Activated T-cell treated with anti-CD3 and anti-CD28 coated beads, Interleukin-2, amount 50 U/mL, for 4 hours (primary cell): ENCODE measurements around the gene C6orf62. TPM values are rescaled to one million over a fixed set of nuclear protein-coding genes. Genes with fewer than 3 reads are reported as not detected.
"Not testable (repeated sequence)": the region's sequence is repeated elsewhere in the genome, so short reads cannot be mapped to it uniquely, and the experiment has no call there.

Experiments
- ATAC-seq, 2 donors: fragments of 200-7000 bp; cut with Tn5 transposase; one replicate each; pipeline ENCODE4 v1.10.0; 2021
- DNase-seq: peaks from one replicate; pipeline ENCODE4 v3.0.0-alpha.2; 2020
- H3K27me3 Mint-ChIP-seq: one replicate; pipeline ENCODE4 v1.8.0; 2021; ENCODE audit warnings: low read depth, mixed read lengths
- H3K36me3 Mint-ChIP-seq: one replicate; pipeline ENCODE4 v1.8.0; 2022; ENCODE audit warnings: mixed read lengths; ENCODE audit not compliant: insufficient read depth
- H3K4me1 Mint-ChIP-seq: one replicate; pipeline ENCODE4 v1.8.0; 2021; ENCODE audit warnings: low read depth, mixed read lengths
- H3K4me3 Mint-ChIP-seq: one replicate; pipeline ENCODE4 v1.8.0; 2021; ENCODE audit warnings: mild to moderate bottlenecking, moderate library complexity, mixed read lengths
- H3K9me3 Mint-ChIP-seq: one replicate; pipeline ENCODE4 v1.8.0; 2021; ENCODE audit warnings: mixed read lengths
- total RNA-seq, 3 donors: library from RNA; stranded (reverse); gene quantifications; one replicate each; pipeline ENCODE4 v1.2.1, GENCODE V29; 2021

Gene C6orf62
- total RNA-seq, 3 donors from 2014 or later: 67.0 to 83.8 (median 78.4) TPM

GRCh38 chr6:24753545-24753944 is 34.6 kb upstream of the C6orf62 start:
- H3K4me3 Mint-ChIP-seq: no peak overlapping the region
- no peak for ATAC-seq
- no peaks in the 10 kb centered on the region for H3K36me3 Mint-ChIP-seq
- H3K27me3 Mint-ChIP-seq: peaks cover 3% of the 10 kb centered on the region
- DNase-seq: no peak
- no peaks in the 10 kb centered on the region for H3K9me3 Mint-ChIP-seq
- H3K4me1 Mint-ChIP-seq: no peaks in the 10 kb centered on the region

DNA sequence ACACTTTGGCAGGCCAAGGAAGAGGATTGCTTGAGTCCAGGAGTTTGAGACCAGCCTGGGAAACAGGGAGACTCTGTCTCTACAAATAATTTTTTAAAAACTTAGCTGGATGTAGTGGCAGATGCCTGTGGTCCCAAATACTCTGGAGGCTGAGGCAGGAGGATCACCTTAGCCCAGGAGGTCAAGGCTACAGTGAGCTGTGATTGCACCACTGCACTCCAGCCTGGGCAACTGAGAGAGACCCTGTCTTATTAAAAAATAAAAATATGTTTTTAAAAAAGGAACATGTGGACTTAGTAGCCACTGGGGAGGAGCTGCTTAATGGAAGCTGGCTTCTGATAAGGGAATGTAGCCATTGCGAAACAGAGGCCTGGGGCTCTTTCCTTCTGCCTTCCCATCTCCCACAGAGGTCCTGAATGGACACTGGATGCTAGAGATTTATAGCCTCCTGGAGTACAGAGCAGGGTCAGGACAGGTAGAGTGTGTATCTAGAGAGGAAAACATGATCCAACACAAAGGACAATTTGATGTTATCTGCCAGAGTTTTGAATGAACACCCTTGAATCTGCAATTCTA is 34.1 kb upstream of the C6orf62 start:
- H3K9me3 Mint-ChIP-seq: no peaks in the 10 kb centered on the region
- DNase-seq (no peak), ATAC-seq (no peak)
- H3K36me3 Mint-ChIP-seq: no peaks in the 10 kb centered on the region
- peaks cover 3% of the 10 kb centered on the region for H3K27me3 Mint-ChIP-seq
- no peaks in the 10 kb centered on the region for H3K4me1 Mint-ChIP-seq
- no peak overlapping the region for H3K4me3 Mint-ChIP-seq

GRCh38 chr6:24752503-24752902 is 33.5 kb upstream of the C6orf62 start:
- H3K4me1 Mint-ChIP-seq: no peaks in the 10 kb centered on the region
- H3K36me3 Mint-ChIP-seq: no peaks in the 10 kb centered on the region
- ATAC-seq (no peak), DNase-seq (no peak)
- H3K9me3 Mint-ChIP-seq: no peaks in the 10 kb centered on the region
- H3K27me3 Mint-ChIP-seq: peaks cover 3% of the 10 kb centered on the region
- no peak overlapping the region for H3K4me3 Mint-ChIP-seq

DNA sequence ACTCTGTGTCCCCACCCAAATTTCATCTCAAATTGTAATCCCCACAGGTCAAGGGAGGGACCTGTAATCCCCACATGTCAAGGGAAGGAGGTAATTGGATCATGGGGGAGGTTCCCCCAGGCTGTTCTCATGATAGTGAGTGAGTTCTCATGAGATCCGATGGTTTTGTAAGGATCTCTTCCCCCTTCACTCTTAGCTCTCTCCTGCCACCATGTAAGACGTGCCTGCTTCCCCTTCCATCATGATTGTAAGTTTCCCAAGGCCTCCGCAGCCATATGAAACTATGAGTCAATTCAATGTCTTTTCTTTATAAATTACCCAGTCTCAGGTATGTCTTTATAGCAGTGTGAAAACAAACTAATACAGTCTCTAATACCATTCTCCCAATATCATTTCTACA is 31.9 kb upstream of the C6orf62 start:
- H3K9me3 Mint-ChIP-seq, DNase-seq, H3K36me3 Mint-ChIP-seq, H3K4me3 Mint-ChIP-seq, ATAC-seq, H3K27me3 Mint-ChIP-seq, H3K4me1 Mint-ChIP-seq: not testable (repeated sequence)

DNA sequence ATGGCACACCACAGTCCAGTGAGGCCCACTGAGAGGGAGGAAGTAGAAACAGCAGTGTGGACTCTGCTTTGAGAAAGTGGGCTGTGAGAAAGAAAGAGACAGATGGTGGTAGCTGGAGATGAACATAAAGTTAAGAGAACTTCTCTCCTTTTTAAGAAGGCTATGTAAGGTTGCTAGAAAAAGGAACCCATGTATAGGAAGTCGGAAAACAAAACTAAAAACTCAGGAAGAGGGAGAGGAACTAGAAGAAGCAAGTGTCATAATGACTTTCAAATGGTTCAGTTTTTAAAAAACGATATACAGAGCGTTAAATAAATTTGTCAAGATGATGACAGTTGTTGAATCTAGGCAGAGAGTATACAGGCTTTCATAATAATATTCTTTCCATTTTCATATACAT is 30.3 kb upstream of the C6orf62 start:
- ATAC-seq (no peak), DNase-seq (no peak)
- Mint-ChIP-seq H3K27me3 (peaks cover 5% of the 10 kb centered on the region), H3K4me3 (no peak overlapping the region), H3K4me1 (peaks cover 2% of the 10 kb centered on the region), H3K36me3 (no peaks in the 10 kb centered on the region), H3K9me3 (no peaks in the 10 kb centered on the region)

- Mint-ChIP-seq H3K4me1 (peaks cover 21% of the 10 kb centered on the region), H3K9me3 (peaks cover 3% of the 10 kb centered on the region), H3K36me3 (no peaks in the 10 kb centered on the region), H3K27me3 (peaks cover 3% of the 10 kb centered on the region), H3K4me3 (no peak overlapping the region)
- DNase-seq (no peak), ATAC-seq (no peak)
These were observed 26.0 kb upstream of the C6orf62 start for GRCh38 chr6:24744911-24745310.

- Mint-ChIP-seq H3K4me1 (peaks cover 21% of the 10 kb centered on the region), H3K9me3 (peaks cover 3% of the 10 kb centered on the region), H3K27me3 (peaks cover 3% of the 10 kb centered on the region), H3K4me3 (no peak overlapping the region), H3K36me3 (no peaks in the 10 kb centered on the region)
- ATAC-seq: no peak
- no peak for DNase-seq
These were observed 25.0 kb upstream of the C6orf62 start for GRCh38 chr6:24743944-24744335.

DNA sequence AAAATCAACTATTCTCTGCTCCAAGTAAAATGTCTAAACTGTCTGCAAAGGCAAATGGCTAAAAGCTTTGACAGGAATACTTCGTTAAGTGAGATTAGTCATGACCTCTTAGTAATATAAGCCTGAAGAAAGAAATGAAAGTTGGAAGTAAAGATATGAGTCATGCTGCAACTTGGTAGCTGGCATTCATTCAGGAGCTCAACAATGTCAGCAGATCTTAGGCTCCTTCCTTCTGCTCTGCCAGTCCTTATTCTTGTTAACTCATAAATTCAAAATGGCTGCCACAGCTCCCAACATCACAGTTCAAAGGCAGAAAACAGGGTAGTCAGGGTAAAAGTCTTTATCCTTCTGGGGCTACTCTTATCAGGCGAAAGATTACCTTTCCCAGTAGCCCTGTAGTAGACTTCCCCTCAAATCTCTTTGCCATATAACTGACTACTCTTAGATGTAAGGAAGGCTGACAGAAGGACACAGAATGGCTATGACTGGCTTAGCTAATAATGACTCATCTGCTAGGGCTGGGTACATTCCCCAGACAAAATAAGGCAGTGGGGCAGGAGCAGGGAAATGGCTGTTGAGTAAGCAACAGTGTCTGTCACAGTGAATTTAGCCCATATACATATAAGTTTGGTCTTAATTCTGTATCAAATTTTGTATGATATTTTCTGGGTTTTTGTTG is 24.4 kb upstream of the C6orf62 start:
- Mint-ChIP-seq H3K36me3 (no peaks in the 10 kb centered on the region), H3K9me3 (peaks cover 3% of the 10 kb centered on the region), H3K27me3 (peaks cover 3% of the 10 kb centered on the region), H3K4me3 (peak overlapping the region; percentile 14), H3K4me1 (peaks cover 21% of the 10 kb centered on the region)
- ATAC-seq: peak; percentile 92 to 93
- no peak for DNase-seq

DNA sequence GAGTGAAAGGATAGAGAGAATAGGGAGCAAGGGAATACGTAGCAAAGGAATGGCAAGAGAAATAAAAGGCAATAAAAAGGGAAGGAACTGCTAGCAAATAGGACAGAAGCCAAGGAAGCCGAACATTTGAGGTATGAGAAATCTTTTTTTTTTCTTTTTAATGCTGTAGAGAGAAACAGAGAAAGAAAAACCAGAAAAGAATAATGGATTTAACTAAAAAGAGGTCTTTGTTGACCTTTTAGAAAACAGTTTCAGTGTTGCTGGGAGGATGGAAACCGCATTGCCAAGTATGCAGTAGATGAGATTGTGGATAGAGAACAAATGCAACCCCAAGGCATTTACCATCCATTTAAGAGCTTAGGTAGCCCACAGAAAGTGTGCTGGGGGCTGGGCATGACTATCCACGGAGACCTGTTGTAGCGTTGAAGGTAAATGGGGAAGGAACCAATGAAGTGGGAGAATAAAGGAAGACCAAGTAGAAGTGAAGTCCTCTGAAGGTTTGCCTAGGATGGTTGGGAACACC is 23.3 kb upstream of the C6orf62 start:
- ATAC-seq (no peak), DNase-seq (no peak)
- H3K36me3 Mint-ChIP-seq: no peaks in the 10 kb centered on the region
- H3K4me3 Mint-ChIP-seq: no peak overlapping the region
- peaks cover 3% of the 10 kb centered on the region for H3K27me3 Mint-ChIP-seq
- H3K4me1 Mint-ChIP-seq: peaks cover 21% of the 10 kb centered on the region
- H3K9me3 Mint-ChIP-seq: peaks cover 3% of the 10 kb centered on the region

DNA sequence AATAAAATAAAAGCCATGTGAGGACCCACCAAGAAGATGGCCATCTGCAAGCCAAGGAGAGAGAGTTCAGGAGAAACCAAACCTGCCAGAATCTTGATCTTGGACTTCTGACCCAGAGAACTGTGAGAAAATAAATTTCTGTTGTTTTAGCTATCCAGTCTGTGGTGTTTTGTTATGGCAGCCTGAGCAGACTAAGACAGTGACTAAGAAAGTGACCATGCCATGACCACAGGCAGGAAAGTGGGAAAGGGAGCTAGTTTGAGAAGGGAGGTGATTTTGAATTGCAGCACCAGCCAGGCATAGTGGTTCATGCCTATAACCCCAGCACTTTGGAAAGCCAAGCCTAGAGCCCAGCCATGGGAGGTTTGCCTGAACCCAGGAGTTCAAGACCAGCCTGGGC is 21.9 kb upstream of the C6orf62 start:
- Mint-ChIP-seq H3K4me3 (no peak overlapping the region), H3K27me3 (peaks cover 6% of the 10 kb centered on the region), H3K9me3 (peaks cover 3% of the 10 kb centered on the region), H3K4me1 (peaks cover 23% of the 10 kb centered on the region), H3K36me3 (no peaks in the 10 kb centered on the region)
- ATAC-seq: no peak
- no peak for DNase-seq

- H3K4me3 Mint-ChIP-seq: no peak overlapping the region
- ATAC-seq (no peak), DNase-seq (no peak)
- peaks cover 3% of the 10 kb centered on the region for H3K27me3 Mint-ChIP-seq
- H3K36me3 Mint-ChIP-seq: no peaks in the 10 kb centered on the region
- peaks cover 3% of the 10 kb centered on the region for H3K9me3 Mint-ChIP-seq
- H3K4me1 Mint-ChIP-seq: peaks cover 20% of the 10 kb centered on the region
These were observed 19.8 kb upstream of the C6orf62 start for GRCh38 chr6:24738741-24739140.

GRCh38 chr6:24734710-24735109 is 15.8 kb upstream of the C6orf62 start:
- not testable (repeated sequence) for H3K27me3 Mint-ChIP-seq, DNase-seq, H3K36me3 Mint-ChIP-seq, H3K4me3 Mint-ChIP-seq, ATAC-seq, H3K4me1 Mint-ChIP-seq
- H3K9me3 Mint-ChIP-seq: peaks cover 15% of the 10 kb centered on the region

DNA sequence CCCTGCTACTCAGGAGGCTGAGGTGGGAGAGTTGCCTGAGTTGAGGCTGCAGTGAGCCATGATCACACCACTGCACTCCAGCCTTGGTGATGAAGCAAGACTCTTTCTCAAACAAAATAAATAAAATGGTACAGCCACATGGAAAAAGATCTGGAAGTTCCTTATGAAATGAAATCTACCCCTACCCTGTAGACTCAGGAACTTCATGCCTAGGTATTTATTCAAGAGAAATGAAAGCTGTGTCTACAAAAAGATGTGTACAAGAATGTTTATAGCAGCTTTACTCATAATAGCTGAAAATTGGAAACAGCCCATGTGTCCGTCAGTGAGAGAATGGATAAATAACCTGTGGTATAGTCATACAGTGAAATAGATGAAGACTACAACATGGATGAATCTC is 15.2 kb upstream of the C6orf62 start:
- Mint-ChIP-seq H3K36me3 (no peaks in the 10 kb centered on the region), H3K4me3 (no peak overlapping the region), H3K4me1 (peaks cover 3% of the 10 kb centered on the region), H3K9me3 (peaks cover 16% of the 10 kb centered on the region), H3K27me3 (peaks cover 3% of the 10 kb centered on the region)
- DNase-seq: no peak
- no peak for ATAC-seq

GRCh38 chr6:24731456-24732134 is 12.6 kb upstream of the C6orf62 start:
- not testable (repeated sequence) for H3K4me1 Mint-ChIP-seq, H3K36me3 Mint-ChIP-seq, ATAC-seq, DNase-seq, H3K4me3 Mint-ChIP-seq
- Mint-ChIP-seq H3K9me3 (peaks cover 16% of the 10 kb centered on the region), H3K27me3 (peaks cover 15% of the 10 kb centered on the region)

DNA sequence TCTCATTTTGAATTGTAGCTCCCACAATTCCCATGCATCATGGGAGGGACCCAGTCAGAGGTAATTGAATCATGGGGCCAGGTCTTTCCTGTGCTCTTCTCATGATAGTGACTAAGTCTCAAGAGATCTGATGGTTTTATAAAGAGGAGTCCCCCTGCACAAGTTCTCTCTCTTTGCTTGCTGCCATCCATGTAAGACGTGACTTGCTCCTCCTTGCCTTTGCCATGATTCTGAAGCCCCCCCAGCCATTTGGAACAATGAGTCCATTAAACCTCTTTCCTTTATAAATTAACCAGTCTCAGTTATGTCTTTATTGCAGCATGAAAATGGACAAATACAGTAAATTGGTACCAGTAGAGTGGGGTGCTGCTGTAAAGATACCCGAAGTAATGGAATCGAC is 11.7 kb upstream of the C6orf62 start:
- not testable (repeated sequence) for DNase-seq, H3K4me3 Mint-ChIP-seq, H3K36me3 Mint-ChIP-seq, ATAC-seq, H3K4me1 Mint-ChIP-seq
- Mint-ChIP-seq H3K9me3 (peaks cover 16% of the 10 kb centered on the region), H3K27me3 (peaks cover 12% of the 10 kb centered on the region)
